NCI-H82 treated with DMSO at 0.1 percent for 48 hours (cell line): Measurements from ENCODE around the gene UBAC1.
A peak's percentile ranks its signal among the peaks of the same experiment; 100 is the strongest.

Experiments
- DNase-seq: peaks from one replicate; lab custom pipeline; 2025; ENCODE audit not compliant: unreplicated experiment; lab: John Stamatoyannopoulos, UW

UBAC1 gene

GRCh38 chr9:135993765-135994500, 32.8 kb upstream of the UBAC1 start:
- no peak for DNase-seq

GRCh38 chr9:135993409-135993742, 32.2 kb upstream of the UBAC1 start:
- DNase-seq = no peak

- DNase-seq = peak; percentile 11
Observed at GRCh38 chr9:135992486-135993408, 31.6 kb upstream of the UBAC1 start.

- DNase-seq = no peak
Observed at GRCh38 chr9:135991771-135992170, 30.6 kb upstream of the UBAC1 start.

GRCh38 chr9:135990468-135991429, 29.6 kb upstream of the UBAC1 start:
- no peak for DNase-seq

- DNase-seq = no peak
Observed at GRCh38 chr9:135989722-135990467, 28.7 kb upstream of the UBAC1 start.

DNA sequence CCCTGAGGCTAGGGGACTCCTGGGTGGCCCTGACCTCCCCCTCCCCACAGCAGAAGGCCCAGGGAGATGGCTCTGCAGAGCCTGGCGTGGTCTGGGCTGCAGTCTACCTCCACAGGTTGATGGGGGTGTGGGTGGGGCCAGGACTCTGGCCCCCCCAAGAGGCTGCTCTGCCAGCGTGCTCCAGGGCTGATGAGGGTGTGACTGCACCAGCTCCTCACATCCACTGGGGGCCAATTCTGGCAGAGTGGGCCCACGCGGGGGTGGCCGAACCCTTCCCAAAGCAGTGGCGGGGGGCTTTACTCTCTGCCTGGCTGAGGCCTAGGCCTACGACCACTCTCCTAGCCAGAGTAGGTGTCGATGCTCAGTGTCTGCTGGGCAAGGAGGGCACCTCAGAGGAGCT, 28.0 kb upstream of the UBAC1 start:
- DNase-seq = no peak

DNA sequence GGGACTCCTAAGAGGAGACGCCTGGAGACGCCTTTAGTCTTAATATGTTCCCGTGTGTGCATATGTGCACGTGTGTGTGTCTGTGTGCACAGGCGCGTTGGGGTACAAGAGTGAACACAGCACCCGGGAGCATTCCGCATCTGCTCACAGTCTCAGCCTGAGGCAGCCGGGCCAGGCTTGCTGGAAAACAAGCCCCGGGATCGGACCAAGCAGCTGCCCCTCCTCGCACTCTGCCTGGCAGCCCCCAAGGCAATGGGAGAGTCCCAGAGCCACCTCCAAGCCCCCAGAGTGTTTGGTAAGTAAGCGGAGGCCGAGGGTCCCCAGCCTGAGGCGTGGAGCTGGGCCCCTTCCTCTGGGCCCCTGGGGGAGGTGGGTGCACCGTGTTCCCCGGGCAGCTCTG, 27.3 kb upstream of the UBAC1 start:
- DNase-seq = no peak

DNA sequence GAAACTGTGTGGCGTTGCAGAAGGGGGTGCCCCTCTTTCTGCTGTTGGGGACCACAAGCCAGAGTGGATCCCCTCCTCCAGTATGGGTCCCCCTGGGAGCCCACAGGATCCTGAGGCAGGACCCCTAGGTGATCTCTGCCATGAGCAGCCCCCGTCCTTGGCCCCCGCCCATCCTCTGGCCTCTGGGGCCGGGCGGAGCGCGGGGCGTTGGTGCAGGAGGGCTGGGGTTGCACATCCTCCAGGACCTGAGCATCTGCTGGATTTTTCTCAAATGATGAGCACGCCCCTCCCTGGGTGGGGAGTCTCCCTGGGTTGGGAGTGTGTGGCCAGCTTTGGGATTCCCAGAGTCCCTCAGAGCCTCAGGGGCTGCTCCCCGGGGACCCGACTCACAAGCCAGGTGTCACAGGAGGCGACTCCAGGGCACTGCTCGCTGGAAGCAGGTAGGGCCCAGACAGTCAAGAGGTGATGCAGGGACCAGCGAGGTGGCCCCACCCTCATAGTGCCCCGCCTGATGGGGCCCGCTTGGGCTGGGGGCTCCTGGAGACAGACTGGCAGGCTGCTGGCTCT, 26.7 kb upstream of the UBAC1 start:
- DNase-seq = no peak

GRCh38 chr9:135986605-135987004, 25.4 kb upstream of the UBAC1 start:
- no peak for DNase-seq

- DNase-seq = no peak
Observed at GRCh38 chr9:135985889-135986288, 24.7 kb upstream of the UBAC1 start.

GRCh38 chr9:135985459-135985774, 24.2 kb upstream of the UBAC1 start:
- DNase-seq = no peak

DNA sequence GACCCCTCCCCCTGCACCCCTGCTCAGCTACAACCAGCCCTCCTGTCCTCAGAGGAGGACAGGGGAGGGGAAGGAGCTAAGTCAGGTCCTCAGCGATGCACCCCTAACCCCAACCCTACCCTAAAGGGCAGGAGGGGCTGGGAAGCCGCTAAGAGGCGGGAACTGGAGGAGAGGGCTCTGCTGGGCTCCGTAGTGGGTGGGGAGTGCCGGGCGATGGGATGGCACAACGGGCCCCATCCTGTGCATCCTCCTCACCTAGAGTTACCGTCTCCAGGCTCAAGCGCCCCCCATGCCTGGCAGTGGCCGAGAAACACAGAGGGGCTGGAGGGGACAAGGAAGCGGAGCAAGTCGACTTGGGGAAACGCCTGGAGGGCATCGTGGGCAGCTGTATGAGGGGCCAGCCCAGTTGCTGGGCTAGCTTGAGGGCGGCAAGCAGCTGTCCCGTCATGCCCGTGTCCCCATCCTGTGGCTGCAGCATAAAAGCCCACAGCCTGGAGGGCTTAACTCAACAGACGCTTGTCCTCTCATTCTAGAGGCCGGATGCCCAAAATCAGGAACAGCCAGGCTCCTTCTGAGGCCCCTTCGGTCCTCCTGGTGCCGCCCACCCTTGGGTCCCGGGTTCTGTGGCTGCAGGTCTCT, 23.0 kb upstream of the UBAC1 start:
- DNase-seq = no peak

DNA sequence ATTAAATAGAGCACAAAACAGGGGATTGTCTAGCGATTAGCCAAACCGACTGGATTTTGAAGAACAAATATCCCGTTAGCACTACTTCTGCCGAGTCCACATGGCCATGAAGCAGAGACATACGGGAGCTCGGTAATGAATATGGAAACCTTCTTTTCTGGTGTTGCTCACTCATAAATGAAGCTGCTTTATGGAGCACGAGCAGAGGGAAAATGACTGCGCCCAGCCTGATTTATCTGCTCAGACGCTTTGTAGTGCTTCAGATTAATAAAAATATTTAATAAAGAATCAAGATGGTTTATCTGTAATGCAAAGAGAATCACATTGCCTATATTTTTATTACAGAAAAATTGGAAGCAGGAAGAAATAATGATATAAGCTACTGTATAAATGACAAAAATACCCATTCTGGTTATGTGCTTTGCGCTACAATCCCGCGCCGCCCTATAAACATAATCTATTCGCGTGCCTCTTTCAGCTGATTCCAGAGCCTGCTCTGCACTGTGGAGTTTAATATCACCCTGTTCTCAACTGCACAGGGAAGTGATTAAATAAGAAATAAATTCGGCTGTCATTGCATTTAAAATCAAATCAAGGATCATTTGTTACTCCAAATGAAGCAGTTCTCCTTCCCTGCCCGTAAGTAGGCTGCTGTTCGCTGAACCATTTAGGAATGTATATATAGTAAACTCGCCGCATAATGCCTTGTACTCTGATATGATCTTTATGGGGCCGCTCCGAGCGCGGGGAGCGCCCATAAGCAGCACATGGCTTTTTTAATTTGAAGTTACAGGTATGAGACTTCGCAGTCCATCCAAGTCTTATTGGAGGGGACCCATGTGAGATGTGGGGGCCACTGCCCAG, 22.3 kb upstream of the UBAC1 start:
- DNase-seq = no peak

- DNase-seq = no peak
Observed at GRCh38 chr9:135982499-135983207, 21.5 kb upstream of the UBAC1 start.

DNA sequence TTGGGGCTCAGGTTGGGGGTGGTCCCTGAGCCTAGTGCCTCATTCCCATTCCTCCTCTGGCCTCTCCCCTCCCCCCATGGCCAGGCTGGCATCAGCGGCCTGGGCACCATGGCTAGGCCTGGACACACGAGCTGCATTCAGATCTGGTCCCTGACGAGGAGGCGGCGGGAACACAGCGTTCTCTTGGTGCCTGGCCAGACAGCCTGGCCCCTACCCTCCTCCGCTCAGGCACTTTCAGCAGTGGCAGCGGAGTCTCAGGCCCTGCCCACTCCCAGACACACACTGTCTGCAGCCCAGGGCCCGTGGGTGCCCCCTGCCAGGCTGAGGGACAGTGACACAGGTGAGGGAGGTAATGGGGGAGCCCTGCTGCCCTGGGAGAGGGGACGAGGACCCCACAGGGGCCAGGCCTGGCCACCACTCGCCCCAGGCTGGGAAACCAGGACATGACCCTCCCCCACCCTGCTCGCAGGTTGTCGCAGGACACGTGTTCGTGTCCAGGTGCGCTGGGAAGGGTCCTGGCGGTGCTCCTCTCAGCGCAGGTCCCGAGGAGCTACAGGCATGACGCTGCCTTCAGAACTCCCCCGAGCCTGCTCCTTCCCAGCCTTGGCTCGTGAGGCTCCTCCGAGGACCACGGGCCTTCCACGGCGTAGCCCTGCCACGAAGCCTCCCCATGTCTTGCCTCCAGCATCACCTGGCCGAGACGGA, 19.9 kb upstream of the UBAC1 start:
- no peak for DNase-seq

- DNase-seq = no peak
Observed at GRCh38 chr9:135979547-135980166, 18.5 kb upstream of the UBAC1 start.
